IMR-90 (cell line): ENCODE measurements around the gene ATP5ME. TPM values are rescaled to one million over a fixed set of nuclear protein-coding genes. Genes with fewer than 3 reads are reported as not detected.

Experiments
- ATAC-seq: fragments of 200-7000 bp; cut with Tn5 transposase; 2 replicates; pipeline ENCODE4 v1.9.1; 2020; ENCODE audit warnings: low read depth, mild to moderate bottlenecking, moderate library complexity
- BruUV-seq: library from RNA; stranded (reverse); fragments of 400-500 nt; replicated peaks from 2 replicates; lab custom pipeline; 2021; lab: Mats Ljungman, UMichigan
- CTCF ChIA-PET: fragments of 300-600 bp; formaldehyde crosslinking; extraction: SDS; loops from one replicate; lab custom pipeline; 2021; ENCODE audit warnings: antibody characterized with exemption; lab: Yijun Ruan, JAX
- POLR2A ChIA-PET: fragments of 300-600 bp; sonication (Branson Sonifier 250); formaldehyde crosslinking; loops from one replicate; lab custom pipeline; 2022; ENCODE audit warnings: antibody characterized with exemption; ENCODE audit not compliant: unreplicated experiment; lab: Charles Lee
- DNase-seq: peaks from one replicate; pipeline ENCODE4 v3.0.0; 2013
- H2AFZ ChIP-seq: replicated peaks from 2 replicates; pipeline ENCODE3; 2013; ENCODE audit warnings: low read length, mild to moderate bottlenecking; ENCODE audit not compliant: poor library complexity
- H2AK5ac ChIP-seq: 2 replicates; pipeline ENCODE4 v1.6.1; 2013; ENCODE audit warnings: low read depth, low read length, inconsistent platforms
- H2AK9ac ChIP-seq: replicated peaks from 2 replicates; pipeline ENCODE3; 2013; ENCODE audit warnings: mild to moderate bottlenecking, low read depth, low read length, moderate library complexity; ENCODE audit not compliant: poor library complexity
- H2BK120ac ChIP-seq: 2 replicates; pipeline ENCODE4 v1.6.1; 2013; ENCODE audit warnings: low read depth, low read length, inconsistent platforms
- H2BK15ac ChIP-seq: 3 replicates; pipeline ENCODE4 v1.6.1; 2013; ENCODE audit warnings: low read depth, low read length, inconsistent platforms
- H2BK20ac ChIP-seq: 2 replicates; pipeline ENCODE4 v1.6.1; 2013; ENCODE audit warnings: low read depth, mild to moderate bottlenecking, inconsistent platforms, low read length, moderate library complexity
- H2BK5ac ChIP-seq: 2 replicates; pipeline ENCODE4 v1.6.1; 2013; ENCODE audit warnings: mild to moderate bottlenecking, low read depth, low read length, inconsistent platforms; ENCODE audit not compliant: poor library complexity, severe bottlenecking
- H3K14ac ChIP-seq: replicated peaks from 2 replicates; pipeline ENCODE4 v1.6.1; 2013; ENCODE audit warnings: low read depth, low read length, inconsistent platforms
- H3K18ac ChIP-seq: 2 replicates; pipeline ENCODE4 v1.6.1; 2013; ENCODE audit warnings: low read depth, low read length, control low read depth
- H3K23ac ChIP-seq: 2 replicates; pipeline ENCODE4 v1.6.1; 2013; ENCODE audit warnings: low read depth, low read length, inconsistent platforms
- H3K27ac ChIP-seq: 2 replicates; pipeline ENCODE4 v1.5.1; 2013; ENCODE audit warnings: mild to moderate bottlenecking, control low read depth, low read length; ENCODE audit not compliant: insufficient read depth
- H3K27me3 ChIP-seq: 2 replicates; pipeline ENCODE4 v1.6.1; 2013; ENCODE audit warnings: low read length; ENCODE audit not compliant: control insufficient read depth, insufficient read depth
- H3K36me3 ChIP-seq: 2 replicates; pipeline ENCODE4 v1.6.1; 2013; ENCODE audit warnings: low read length, mixed read lengths; ENCODE audit not compliant: control insufficient read depth, insufficient read depth
- H3K4ac ChIP-seq: 2 replicates; pipeline ENCODE4 v1.6.1; 2013; ENCODE audit warnings: low read depth, low read length, inconsistent platforms
- H3K4me1 ChIP-seq: 2 replicates; pipeline ENCODE4 v1.6.1; 2013; ENCODE audit warnings: low read length, mixed read lengths; ENCODE audit not compliant: control insufficient read depth, insufficient read depth
- H3K4me2 ChIP-seq: 2 replicates; pipeline ENCODE4 v1.6.1; 2013; ENCODE audit warnings: low read depth, mild to moderate bottlenecking, control low read depth, low read length, moderate library complexity
- H3K4me3 ChIP-seq: 2 replicates; pipeline ENCODE4 v1.5.1; 2013; ENCODE audit warnings: low read depth, mild to moderate bottlenecking, control low read depth, low read length, moderate library complexity; ENCODE audit not compliant: insufficient read depth
- H3K56ac ChIP-seq: 2 replicates; pipeline ENCODE4 v1.6.1; 2013; ENCODE audit warnings: low read length, inconsistent platforms; ENCODE audit not compliant: insufficient read depth; ENCODE audit errors: extremely low read depth
- H3K79me1 ChIP-seq, 2 experiments: 2 replicates each; pipeline ENCODE4 v1.6.1; 2013; ENCODE audit warnings: low read length in 2 of 2, inconsistent platforms in 1 of 2, low read depth in 1 of 2
- H3K9ac ChIP-seq: 2 replicates; pipeline ENCODE4 v1.6.1; 2013; ENCODE audit warnings: low read depth, low read length, control low read depth
- H3K9me1 ChIP-seq: 2 replicates; pipeline ENCODE4 v1.6.1; 2013; ENCODE audit warnings: low read length, inconsistent platforms; ENCODE audit not compliant: insufficient read depth
- H3K9me3 ChIP-seq: 2 replicates; pipeline ENCODE4 v1.6.1; 2013; ENCODE audit warnings: low read length; ENCODE audit not compliant: control insufficient read depth, insufficient read depth
- H4K20me1 ChIP-seq: 2 replicates; pipeline ENCODE4 v1.6.1; 2013; ENCODE audit warnings: low read length, inconsistent platforms; ENCODE audit not compliant: insufficient read depth
- H4K5ac ChIP-seq: 2 replicates; pipeline ENCODE4 v1.6.1; 2013; ENCODE audit warnings: mild to moderate bottlenecking, low read depth, low read length, control low read depth
- H4K8ac ChIP-seq, 2 experiments: 2 replicates each; pipeline ENCODE4 v1.6.1; 2013; ENCODE audit warnings: low read depth in 2 of 2, low read length in 2 of 2, control low read depth in 1 of 2, inconsistent platforms in 1 of 2
- H4K91ac ChIP-seq: 2 replicates; pipeline ENCODE4 v1.6.1; 2013; ENCODE audit warnings: low read depth, low read length, inconsistent platforms; ENCODE audit not compliant: insufficient read depth
- BHLHE40 ChIP-seq: fragments of 150-350 bp; IDR thresholded peaks from 2 replicates; pipeline ENCODE4 v1.6.1; 2016; ENCODE audit warnings: mild to moderate bottlenecking, low read depth, low read length
- CTCF ChIP-seq: conservative IDR thresholded peaks from 2 replicates; pipeline ENCODE4 v1.5.1; 2012; ENCODE audit warnings: mild to moderate bottlenecking, low read depth, low read length, improper control_type of control experiment
- ELK1 ChIP-seq: fragments of 150-350 bp; IDR thresholded peaks from 2 replicates; pipeline ENCODE4 v1.6.1; 2016; ENCODE audit warnings: low read depth, mild to moderate bottlenecking, low read length, moderate library complexity, borderline replicate concordance
- FOS ChIP-seq: fragments of 150-350 bp; IDR thresholded peaks from 2 replicates; pipeline ENCODE4 v1.6.1; 2016; ENCODE audit warnings: low read depth, low read length
- MAFK ChIP-seq: IDR thresholded peaks from 2 replicates; pipeline ENCODE4 v1.6.1; 2012; ENCODE audit warnings: low read depth, low read length, improper control_type of control experiment
- MAZ ChIP-seq: IDR thresholded peaks from 2 replicates; pipeline ENCODE4 v1.6.1; 2012; ENCODE audit warnings: low read depth, mild to moderate bottlenecking, low read length, improper control_type of control experiment, moderate library complexity, borderline replicate concordance
- NFE2L2 ChIP-seq: fragments of 150-350 bp; IDR thresholded peaks from 2 replicates; pipeline ENCODE4 v1.6.1; 2016; ENCODE audit warnings: low read depth, mild to moderate bottlenecking, low read length
- POLR2A ChIP-seq: IDR thresholded peaks from 2 replicates; pipeline ENCODE4 v1.6.1; 2012; ENCODE audit warnings: mild to moderate bottlenecking, low read depth, low read length
- RAD21 ChIP-seq: IDR thresholded peaks from 2 replicates; pipeline ENCODE4 v1.6.1; 2012; ENCODE audit warnings: low read length, improper control_type of control experiment
- RCOR1 ChIP-seq: IDR thresholded peaks from 2 replicates; pipeline ENCODE4 v1.6.1; 2012; ENCODE audit warnings: mild to moderate bottlenecking, low read length, improper control_type of control experiment; ENCODE audit not compliant: insufficient replicate concordance
- SMC3 ChIP-seq: fragments of 150-350 bp; IDR thresholded peaks from 2 replicates; pipeline ENCODE4 v1.6.1; 2016; ENCODE audit warnings: low read depth, mild to moderate bottlenecking, antibody characterized with exemption, low read length, moderate library complexity
- USF2 ChIP-seq: fragments of 150-350 bp; IDR thresholded peaks from 2 replicates; pipeline ENCODE4 v1.6.1; 2017; ENCODE audit warnings: mild to moderate bottlenecking, antibody characterized with exemption, low read length, low read depth
- WGBS, 2 experiments: methylation state at CpG; one replicate each; pipeline versions ENCODE4 v1.1.5 to v1.1.7; 2013; ENCODE audit warnings: missing lambda C conversion rate in 2 of 2; ENCODE audit not compliant: insufficient read length in 1 of 2; ENCODE audit errors: extremely low coverage in 2 of 2; 5-methylcytosine and 5-hydroxymethylcytosine counted together
- dilution Hi-C: fragments of 300-500 bp; cut with HindIII; formaldehyde crosslinking; loops from one replicate; pipeline ENCODE4 v1.14.3; 2018; ENCODE audit warnings: low sequenced_read_pairs; ENCODE audit not compliant: unreplicated experiment
- in situ Hi-C: fragments of 300-500 bp; cut with MboI; formaldehyde crosslinking; loops from 3 replicates; pipeline ENCODE4 v1.14.3; 2019; ENCODE audit warnings: low sequenced_read_pairs, inconsistent platforms, mixed read lengths
- intact Hi-C: fragments of 100-400 bp; cut with micrococcal nuclease; formaldehyde crosslinking; loops from 2 replicates; pipeline ENCODE4 v1.10.0; 2022
- polyA plus RNA-seq, 3 experiments: library from polyadenylated mRNA; depleted of rRNA; stranded (reverse); fragments of >200 nt; gene quantifications; 2 replicates each; pipeline ENCODE4 v1.2.3, GENCODE V29; 2012; ENCODE audit warnings: low replicate concordance in 1 of 3
- total RNA-seq: library from RNA; depleted of rRNA; stranded (reverse); fragments of >200 nt; gene quantifications from 2 replicates; pipeline ENCODE4 v1.2.3, GENCODE V29; 2012

ATP5ME gene
- total and polyA plus RNA-seq, 2 of the 4 experiments (the other 2 are of a cell fraction) = 39.3 to 603 TPM

GRCh38 chr4:683982-684622, 10.0 kb upstream of the ATP5ME start:
- H4K20me1 ChIP-seq = no peaks in the 10 kb centered on the region
- WGBS, 2 experiments = 46% methylated on average over 6 of the region's 19 CpGs; no CpG with 5 or more reads in 1 of the 2 experiments
- peak overlapping the region; percentile 72 for H2AK9ac ChIP-seq
- no peak overlapping the region for H3K56ac ChIP-seq
- TF ChIP-seq NFE2L2 = no peak
- TF ChIP-seq FOS = no peak
- TF ChIP-seq BHLHE40 = no peak
- peak; percentile 23; the same call in 1 of the 2 replicates for TF ChIP-seq SMC3
- no peak for TF ChIP-seq USF2
- peak; percentile 28; the same call in 1 of the 2 replicates for TF ChIP-seq RAD21
- TF ChIP-seq CTCF = peak; percentile 64
- TF ChIP-seq ELK1 = no peak
- no peak for TF ChIP-seq POLR2A
- TF ChIP-seq MAZ = peak; percentile 78; the same call in 1 of the 2 replicates
- TF ChIP-seq MAFK = no peak
- no peak for TF ChIP-seq RCOR1
- no peak overlapping the region for H3K4ac ChIP-seq
- no peak overlapping the region for H3K4me2 ChIP-seq
- CTCF ChIA-PET = no interaction called here
- H4K5ac ChIP-seq = no peak overlapping the region
- H2BK5ac ChIP-seq = no peak overlapping the region
- no peak overlapping the region for H2BK120ac ChIP-seq
- H3K79me1 ChIP-seq = peaks cover 0 to 4% of the 10 kb centered on the region in 2 experiments; a peak in 1 of 4 replicates
- H3K9me1 ChIP-seq = peaks cover 9% of the 10 kb centered on the region
- no peak overlapping the region for H3K14ac ChIP-seq
- H4K91ac ChIP-seq = no peak overlapping the region
- in situ Hi-C loops = no loop called here
- H3K4me1 ChIP-seq = peaks cover 15% of the 10 kb centered on the region
- ATAC-seq (peak; percentile 40), DNase-seq (peak; percentile 57)
- no peak overlapping the region for H3K23ac ChIP-seq
- no peak overlapping the region for H2BK20ac ChIP-seq
- no peak overlapping the region for H2BK15ac ChIP-seq
- peak overlapping the region; percentile 51 for H2AFZ ChIP-seq
- no peak overlapping the region for H3K27ac ChIP-seq
- no peaks in the 10 kb centered on the region for H3K36me3 ChIP-seq
- H3K18ac ChIP-seq = no peak overlapping the region
- no peak overlapping the region for H2AK5ac ChIP-seq
- H3K4me3 ChIP-seq = no peak overlapping the region
- H4K8ac ChIP-seq = no peak overlapping the region
- no peak overlapping the region for H3K9ac ChIP-seq
- H3K27me3 ChIP-seq = no peaks in the 10 kb centered on the region
- POLR2A ChIA-PET = no interaction called here
- intact Hi-C loops = no loop called here
- dilution Hi-C loops = no loop called here
- BruUV-seq = no TSS peak
- H3K9me3 ChIP-seq = no peaks in the 10 kb centered on the region
